ENCODE measurements around the gene FNDC3A. TPM values are rescaled to one million over a fixed set of nuclear protein-coding genes. Genes with fewer than 3 reads are reported as not detected.
"Not testable (repeated sequence)": the region's sequence is repeated elsewhere in the genome, so short reads cannot be mapped to it uniquely, and the experiment has no call there.

The FNDC3A gene
- total RNA-seq, 1 donor from 2014 or later = 84.8 TPM

DNA sequence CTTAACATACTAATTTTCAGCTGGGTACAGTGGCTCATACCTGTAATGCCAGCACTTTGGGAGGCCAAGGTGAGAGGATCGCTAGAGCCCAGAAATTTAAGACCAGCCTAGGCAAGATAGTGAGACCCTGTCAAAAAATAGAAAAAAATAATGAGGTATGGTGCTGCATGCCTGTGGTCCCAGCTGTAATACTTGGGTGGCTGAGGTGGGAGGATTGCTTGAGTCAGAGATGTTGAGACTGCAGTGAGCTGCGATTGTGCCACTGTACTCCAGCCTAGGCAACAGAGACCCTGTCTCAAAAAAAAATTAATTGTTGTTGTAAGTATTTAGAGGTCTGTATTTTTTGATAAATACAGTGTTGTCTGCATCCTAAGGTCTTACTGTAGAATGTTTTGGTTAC is 66.8 kb downstream of the FNDC3A start:
- no peak for DNase-seq

DNA sequence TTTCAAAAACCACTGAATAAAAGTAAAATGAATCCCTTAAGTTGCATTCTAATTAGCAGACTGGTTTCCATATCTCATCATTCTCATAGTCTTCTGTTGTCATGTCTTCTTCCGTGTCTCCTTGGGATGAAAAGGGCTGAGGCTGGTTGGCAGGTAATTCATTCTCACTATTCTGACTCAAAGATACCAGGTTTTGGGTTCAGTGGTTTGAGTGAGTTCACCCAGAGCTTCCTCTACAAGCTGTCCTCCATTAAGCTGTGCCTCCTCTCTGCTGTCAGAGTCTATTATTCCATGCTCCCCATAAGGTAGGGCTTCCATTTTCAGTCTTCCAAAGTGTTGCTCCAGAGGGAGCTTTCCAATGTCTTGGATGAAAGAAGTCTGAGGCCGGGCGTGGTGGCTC is 68.3 kb downstream of the FNDC3A start:
- DNase-seq = no peak

DNA sequence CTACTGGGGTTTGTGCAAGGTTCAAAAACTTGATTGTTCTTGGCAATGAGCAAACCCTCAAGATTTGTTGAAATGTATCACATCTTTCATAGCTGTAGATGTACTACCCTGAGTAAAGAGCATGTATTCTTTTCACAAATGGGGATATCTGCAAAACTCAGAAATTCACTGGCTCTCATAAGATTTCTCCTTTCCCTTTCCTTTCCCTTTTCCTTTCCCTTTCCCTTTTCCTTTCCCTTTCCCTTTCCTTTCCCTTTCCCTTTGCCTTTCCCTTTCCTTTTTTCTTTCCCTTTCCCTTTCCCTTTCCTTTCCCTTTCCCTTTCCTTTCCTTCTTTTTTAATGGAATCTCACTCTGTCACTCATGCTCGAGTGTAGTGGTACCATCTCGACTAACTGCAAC is 69.1 kb downstream of the FNDC3A start:
- no peak for DNase-seq

DNA sequence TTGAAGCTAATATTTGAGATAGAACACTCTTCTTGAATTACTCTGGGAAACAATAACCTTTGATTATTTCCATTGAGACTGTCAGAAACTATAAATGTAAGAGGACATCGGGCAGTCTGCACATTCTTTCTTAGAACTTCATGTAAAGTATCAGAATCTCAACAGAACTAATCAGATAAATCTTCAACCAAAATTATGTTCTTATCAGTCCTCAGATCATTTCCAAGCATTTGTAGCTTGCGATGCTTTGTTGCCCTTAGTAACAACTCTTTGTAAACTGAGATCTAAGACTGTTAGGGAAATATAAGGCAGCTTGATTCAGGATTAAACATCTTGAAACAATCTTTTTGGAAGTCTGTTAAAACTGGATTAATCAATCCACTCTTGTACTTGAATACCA is 70.3 kb downstream of the FNDC3A start:
- no peak for DNase-seq

DNA sequence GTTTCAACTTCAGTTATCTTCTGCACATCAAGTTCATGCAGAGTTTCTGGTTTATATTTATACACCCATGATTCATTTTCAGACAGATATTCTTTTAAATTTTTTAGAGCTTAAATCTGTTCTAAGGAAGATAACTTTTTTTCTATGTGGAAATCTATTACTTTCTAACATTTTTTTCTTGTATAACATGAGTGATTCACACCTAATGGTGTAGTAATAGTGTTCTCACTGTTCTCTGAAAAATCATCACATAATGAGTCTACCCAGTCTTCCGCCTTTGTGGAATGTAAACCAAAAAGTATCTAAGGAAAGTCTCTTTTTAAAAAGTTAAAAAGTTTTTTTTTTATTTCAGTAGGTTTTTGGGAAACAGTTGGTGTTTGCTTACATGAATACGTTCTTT is 70.8 kb downstream of the FNDC3A start:
- no peak for DNase-seq

DNA sequence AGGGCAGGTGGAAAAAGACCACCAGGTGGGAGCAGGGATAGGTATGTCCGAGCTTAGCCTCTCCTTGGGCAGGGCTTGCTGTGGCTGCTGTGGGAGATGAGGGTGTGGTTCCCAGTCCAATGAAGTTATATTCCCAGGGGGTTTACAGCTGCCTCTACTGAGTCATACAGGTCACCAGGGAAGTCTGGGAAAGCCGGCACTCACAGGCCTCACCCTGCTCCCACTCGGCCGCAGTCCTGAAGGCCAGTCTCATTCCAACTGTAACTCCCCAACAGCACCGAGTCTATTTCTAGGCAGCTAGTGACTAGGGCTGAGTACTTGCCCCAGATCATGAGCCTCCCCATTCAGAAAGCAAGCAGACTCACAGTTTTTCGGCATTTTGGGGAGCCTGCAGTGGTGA is 77.1 kb downstream of the FNDC3A start:
- DNase-seq = no peak

DNA sequence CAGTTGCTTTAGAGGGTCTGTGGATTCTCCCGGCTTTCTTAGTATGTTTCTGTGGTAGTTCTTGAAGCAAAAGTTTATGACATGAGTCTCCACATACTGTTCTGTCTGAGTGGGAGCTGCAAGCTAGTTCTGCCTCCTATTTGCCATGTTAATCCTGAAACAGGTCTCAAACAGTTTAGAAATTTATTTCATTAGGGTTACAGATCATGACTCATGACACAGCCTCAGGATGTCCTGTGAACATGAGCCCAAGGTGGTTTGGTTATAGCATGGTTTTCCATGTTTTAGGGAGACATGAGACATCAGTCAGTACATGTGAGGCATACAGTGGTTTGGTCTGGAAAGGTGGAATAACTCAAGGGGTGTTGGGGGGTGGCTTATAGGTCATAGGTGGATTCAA is 77.5 kb downstream of the FNDC3A start:
- no peak for DNase-seq

DNA sequence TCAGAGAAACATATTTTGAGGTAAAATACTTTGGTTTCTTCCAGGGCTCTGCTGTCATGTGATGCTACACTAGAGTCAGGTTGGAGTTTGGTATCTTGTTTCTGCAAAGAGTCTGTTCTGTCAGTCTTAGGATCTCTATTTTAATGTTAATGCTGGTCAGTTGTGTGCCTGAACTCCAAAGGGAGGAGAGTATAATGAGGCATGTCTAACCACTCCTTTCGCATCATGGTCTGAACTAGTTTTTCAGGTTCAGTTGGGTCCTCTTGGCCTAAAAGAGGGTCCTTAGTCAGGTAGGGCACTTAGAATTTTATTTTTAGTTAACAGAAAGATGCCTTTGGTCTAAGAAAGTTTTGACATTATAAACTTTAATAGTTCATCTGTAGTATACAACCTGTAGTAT is 78.2 kb downstream of the FNDC3A start:
- DNase-seq = no peak

DNA sequence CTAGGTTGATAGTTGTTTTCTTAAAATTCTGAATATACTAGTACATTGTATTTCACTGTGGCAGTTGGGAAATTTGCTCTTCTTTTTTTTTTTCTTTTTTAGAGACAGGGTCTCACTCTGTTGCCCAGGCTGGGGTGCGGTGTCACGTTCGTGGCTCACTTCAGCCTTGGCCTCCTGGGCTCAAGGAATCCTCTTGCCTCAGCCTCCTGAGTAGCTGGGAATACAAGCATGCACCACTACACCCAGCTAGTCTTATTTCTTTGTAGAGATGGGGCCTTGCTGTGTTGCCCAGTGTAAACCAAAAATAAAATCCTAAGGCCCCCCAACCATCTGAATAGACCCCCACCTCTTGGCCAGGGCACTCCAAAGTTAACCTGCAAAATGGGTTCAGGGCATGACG is 79.3 kb downstream of the FNDC3A start:
- no peak for DNase-seq

DNA sequence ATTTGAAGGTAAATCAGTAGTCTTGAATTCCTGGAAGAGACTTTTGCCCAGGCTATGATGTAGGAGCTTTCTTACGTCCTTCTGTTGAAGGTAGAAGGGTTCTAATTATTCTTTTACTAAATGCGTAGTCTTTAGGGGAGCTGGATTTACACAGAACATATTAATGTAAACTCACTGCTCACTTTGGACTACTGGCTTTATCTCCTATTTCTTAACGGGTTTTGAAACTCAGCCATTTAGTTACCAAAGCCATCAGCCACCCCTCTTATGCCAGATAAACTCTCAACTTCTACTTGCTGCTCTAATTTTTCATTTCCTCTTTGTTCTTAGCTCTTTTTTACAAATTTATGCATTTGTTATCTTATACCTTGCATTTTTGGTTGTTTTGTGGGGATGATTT is 81.5 kb downstream of the FNDC3A start:
- DNase-seq = no peak

DNA sequence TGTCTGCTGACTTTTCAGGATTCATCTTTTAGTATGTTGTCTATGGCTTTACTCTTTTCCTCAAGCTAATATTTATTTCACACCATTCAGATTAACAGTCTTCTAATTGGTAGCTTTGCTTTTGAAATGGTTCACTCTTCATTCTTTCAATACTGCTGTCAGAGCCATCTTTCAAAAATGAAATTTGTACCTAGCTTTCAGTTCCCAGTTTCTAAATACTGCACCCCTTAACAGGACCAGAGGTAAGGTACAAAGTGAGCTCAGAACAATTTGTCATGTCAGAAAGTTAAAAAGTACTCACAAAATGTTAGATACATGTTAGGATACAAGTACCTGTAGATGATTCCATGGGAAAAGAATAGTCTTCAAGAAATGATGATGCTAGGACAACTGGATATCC is 83.0 kb downstream of the FNDC3A start:
- no peak for DNase-seq

DNA sequence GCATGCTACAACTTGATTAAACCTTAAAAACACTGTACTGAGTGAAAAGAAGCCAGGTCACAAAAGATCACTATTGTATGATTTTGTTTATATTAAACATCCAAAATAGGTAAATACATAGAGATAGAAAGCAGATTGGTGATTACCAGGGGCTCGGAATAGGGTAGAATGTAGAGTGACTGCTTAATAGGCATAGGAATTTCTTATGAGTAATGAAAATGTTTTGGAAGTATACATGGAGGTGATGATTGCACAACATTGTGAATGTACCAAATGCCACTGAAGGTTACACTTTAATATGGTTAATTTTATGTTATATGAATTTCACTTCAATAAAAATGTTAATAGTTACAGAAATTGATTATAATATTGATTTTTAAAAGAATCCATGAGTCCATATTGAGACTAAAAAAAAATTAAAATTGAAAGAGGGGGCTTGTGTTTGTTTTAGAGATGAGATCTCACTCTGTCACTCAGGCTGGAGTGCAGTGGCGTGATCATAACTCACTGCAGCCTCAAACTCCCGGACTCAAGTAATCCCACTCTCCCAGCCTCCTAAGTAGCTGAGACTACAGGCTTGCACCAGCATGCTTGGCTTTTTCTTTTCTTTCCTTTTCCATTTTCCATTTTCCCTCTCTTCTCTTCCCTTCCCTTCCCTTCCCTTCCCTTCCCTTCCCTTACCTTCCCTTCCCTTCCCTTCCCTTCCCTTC is 85.1 kb downstream of the FNDC3A start:
- no peak for DNase-seq

DNA sequence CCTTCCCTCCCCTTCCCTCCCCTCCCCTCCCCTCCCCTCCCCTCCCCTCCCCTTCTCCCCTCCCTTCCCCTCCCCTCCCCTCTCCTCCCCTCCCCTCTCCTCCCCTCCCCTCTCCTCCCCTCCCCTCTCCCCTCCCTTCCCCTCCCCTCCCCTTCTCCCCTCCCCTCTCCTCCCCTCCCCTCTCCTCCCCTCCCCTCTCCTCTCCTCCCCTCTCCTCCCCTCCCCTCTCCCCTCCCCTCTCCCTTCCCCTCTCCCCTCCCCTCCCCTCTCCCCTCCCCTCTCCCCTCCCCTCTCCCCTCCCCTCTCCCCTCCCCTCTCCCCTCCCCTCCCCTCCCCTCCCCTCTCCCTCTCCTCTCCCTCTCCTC is 85.7 kb downstream of the FNDC3A start:
- DNase-seq = not testable (repeated sequence)

DNA sequence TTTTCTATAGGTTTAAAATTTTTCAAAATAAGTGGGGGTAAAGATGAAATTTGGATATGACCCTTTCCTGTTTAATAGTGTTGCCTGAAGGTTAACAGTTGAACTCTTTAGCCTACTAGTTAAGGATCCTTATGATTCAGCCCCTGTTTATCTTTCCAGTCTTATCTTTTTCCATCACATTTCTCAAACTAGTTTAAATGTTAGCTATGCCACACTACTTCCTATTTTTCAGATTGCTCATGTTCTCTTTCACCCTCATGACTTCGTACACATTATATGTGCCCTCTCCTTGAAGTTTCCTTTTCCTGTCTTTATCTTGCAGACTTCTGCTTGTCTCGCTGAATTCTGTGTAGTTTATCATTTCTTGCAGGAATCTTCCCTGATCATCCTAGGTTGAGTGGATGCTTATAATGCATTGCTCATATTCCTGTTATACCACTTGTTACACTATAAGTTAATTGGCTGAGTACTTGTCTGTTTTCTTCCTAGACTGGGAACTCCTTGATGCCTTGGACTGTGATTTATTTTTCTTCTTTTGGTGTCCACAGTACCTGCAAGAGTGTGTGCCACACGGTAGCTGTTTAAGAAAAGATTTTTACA is 86.7 kb downstream of the FNDC3A start:
- no peak for DNase-seq

DNA sequence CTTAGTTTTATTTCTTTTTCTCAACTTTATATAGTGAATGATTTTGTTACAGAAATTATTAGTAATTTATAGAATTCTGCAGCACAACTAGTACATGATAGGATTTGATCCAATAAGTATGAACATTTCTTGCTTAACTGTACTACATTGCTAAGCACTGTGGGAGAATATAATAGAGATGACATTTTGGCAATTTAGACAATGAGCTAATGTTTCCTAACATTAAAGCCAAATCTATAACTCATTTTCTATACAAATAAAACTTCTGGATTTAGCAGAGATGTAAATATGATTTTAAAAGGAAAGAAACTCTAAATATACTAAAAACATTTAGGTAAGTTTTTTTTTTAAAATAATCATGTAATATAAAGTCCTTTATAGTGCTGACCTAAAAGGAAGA is 87.3 kb downstream of the FNDC3A start:
- DNase-seq = no peak

DNA sequence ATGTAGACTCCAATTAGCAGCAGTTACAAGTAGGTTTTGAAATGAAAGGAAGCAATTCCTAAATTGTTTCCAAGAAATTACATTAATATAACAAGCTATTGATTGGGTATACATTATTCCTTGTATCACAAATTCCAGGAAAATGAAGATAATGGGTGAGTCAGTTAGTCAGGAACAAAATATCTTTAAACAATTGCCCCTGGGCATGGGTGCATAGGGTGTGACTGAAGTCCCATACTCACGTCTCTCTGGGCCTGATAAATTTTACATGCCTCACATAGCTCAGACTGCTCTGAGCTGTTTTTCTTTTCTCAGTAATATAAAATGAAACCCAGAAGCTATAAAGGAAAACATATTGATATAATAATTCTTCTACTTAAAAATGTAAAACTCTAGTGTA is 87.8 kb downstream of the FNDC3A start:
- no peak for DNase-seq

DNA sequence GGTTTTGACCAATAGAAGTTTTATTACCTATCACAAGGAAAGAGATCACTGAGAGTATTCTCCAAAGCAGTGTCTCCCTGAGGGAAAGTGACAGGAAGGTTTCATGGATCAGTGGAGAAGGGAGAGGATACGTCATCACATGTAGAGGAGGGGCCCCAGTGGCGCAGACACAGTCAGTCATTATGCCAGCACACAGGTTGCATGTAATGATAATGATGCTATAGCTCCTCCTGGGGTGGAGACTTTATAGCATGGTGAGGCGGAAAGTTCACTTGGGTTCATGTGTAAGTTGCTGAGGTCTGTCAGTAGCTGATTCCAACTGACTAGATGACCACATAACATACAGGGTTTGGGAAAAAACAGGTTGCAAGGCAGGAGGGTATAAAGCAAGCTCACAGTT is 88.8 kb downstream of the FNDC3A start:
- DNase-seq = no peak

DNA sequence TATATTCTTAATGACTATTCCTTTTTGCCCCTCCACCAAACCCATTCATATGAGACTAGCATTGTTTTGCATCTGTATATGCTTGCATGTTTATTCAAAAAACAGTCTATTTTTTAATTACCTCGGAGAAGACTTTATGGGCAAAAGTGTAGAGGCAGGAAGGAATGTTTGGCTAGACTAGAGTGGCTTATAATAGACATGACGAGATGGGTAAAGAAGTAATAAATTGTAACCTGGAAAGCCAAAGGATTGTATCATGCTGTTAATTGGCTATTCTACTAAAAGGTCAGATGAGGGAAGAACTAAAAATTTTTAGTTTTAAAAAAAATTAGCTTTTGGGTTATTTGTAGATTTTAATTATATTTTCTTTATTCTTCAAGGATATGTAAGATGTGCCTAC is 91.1 kb downstream of the FNDC3A start:
- DNase-seq = no peak

DNA sequence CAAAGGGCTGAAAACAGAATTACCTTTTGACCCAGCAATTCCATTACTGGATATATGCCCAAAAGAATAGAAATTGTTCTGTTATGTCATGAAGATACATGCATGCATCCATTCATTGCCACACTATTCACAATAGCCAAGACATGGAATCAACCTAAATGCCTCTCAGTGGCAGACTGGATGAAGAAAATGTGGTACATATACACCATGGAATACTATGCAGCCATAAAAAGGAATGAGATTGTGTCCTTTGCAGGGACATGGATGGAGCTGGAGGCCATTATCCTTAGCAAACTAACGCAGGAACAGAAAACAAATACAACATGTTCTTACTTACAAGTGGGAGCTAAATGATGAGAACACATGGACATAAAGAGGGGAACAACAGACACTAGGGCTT is 92.8 kb downstream of the FNDC3A start:
- DNase-seq = not testable (repeated sequence)

DNA sequence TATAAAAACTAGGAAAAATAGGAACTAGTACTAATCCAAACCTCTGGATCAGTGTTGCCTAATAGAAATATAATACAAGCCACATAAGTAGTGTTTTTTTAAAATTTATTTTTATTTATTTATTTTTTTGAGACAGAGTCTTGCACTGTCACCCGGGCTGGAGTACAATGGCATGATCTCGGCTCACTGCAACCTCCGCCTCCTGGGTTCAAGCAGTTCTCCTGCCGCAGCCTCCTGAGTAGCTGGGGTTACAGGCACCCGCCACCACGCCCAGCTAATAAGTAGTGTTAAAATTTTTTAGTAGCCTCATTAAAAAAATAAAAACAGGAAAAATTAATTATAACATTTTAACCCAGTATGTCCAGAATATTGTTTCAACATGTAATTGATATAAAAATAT is 94.3 kb downstream of the FNDC3A start:
- not testable (repeated sequence) for DNase-seq

DNA sequence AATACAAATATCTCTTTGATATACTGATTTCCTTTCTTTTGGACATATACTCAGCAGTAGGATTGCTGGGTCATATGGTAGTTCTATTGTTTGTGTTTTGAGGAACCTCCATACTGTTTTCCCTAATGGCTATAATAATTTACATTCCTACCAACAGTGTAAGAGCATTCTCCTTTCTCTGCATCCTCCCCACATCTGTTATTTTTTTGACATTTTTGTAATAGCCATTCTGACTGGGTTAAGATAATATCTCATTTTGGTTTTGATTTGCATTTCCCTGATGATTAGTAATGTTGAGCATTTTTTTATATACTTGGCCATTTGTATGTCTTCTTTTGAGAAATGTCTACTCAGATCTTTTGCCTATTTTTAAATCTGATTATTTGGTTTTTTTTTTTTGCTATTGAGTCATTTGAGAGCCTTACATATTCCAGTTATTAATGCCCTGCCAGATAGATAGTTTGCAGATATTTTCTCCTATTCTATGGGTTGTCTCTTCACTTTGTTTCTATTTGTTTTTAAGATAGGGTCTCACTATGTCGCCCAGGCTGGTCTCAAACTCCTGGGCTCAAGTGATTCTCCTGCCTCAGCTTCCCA is 95.7 kb downstream of the FNDC3A start:
- no peak for DNase-seq

DNA sequence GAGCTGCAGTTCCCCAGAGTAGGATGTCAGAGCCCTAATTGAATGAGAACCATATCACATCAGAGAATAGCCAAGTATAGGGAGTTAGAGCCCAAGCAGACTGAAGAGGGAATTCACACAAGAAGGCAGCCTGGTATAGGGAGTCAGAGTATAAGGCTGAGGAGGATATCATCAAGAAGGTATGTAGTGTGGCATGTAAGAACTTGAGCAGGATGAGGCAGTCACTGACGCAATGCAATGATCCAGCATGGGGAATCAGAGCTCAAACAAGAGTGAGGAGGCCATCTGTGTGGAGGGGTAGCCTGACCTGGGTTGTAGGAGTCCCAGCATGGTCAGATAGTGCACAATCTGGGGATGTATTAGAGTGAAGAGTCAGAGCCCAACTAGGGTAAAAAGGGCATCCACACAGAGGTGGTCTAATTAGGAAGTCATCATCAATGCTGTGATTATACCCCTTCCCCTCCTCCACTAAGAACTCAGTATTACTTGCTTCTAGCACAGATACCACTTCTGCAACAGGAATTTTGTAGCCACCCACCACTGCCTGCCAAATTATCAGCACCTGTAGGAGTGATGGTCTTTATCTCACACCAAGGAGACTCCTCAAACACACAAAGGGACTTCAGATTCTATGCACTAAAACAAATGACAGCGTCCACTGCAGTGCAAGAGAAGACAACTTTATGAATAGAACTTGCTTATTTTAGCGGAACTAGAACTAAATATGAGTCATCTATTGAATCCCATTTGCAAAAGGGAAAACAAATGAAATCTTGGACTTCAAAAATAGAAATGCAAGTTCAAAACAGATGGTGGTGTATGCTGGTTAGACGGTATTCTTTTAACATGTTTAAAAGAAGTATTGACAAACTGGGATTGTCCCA is 107.2 kb downstream of the FNDC3A start:
- no peak for DNase-seq

DNA sequence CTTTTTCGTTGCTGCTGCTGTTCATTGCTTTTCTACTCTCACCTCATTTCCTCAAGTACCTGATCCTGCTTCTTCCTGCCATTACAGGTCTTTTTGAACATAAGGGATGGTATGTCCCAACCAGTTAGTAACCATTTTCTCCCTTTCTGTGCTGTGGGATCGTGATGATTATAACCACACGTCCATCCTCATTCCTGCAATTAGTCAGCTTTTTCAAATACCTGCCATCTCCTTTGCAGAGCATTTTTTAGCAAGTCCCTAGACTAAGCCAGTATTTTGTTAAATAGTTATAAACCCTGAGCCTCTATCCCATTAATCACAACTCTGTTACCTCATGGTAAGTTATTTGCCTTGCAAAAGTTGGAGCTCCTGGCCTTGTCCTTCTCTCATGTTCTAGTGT is 109.2 kb downstream of the FNDC3A start:
- no peak for DNase-seq
